ENCODE data around the gene CARD14. TPM values are rescaled to one million over a fixed set of nuclear protein-coding genes. Genes with fewer than 3 reads are reported as not detected.
A peak's percentile ranks its signal among the peaks of the same experiment; 100 is the strongest.
"Not testable (repeated sequence)": the region's sequence is repeated elsewhere in the genome, so short reads cannot be mapped to it uniquely, and the experiment has no call there.

Gene CARD14
- total RNA-seq, 1 donor from 2014 or later, result not detected

- peaks cover 3% of the 10 kb centered on the region for H3K9me3 Mint-ChIP-seq
- H3K36me3 Mint-ChIP-seq (ENCODE audit: low read depth), result peaks cover 2% of the 10 kb centered on the region
- TF ChIP-seq CTCF (IDR thresholded peaks at IDR 0.05), result no peak
- no peak overlapping the region for H3K4me3 Mint-ChIP-seq
- DNase-seq (no peak), ATAC-seq (ENCODE audit: low read depth) (no peak)
- H3K27me3 Mint-ChIP-seq, result no peaks in the 10 kb centered on the region
- ChIA-PET POLR2A (no interaction called here), CTCF (no interaction called here)
- intact Hi-C loops (cut with micrococcal nuclease), result no loop called here
- no peak overlapping the region for H3K27ac Mint-ChIP-seq
- peaks cover 23% of the 10 kb centered on the region for H3K4me1 Mint-ChIP-seq
Observed at GRCh38 chr17:80152081-80152702, 17.6 kb upstream of the CARD14 start.

- no peak for TF ChIP-seq CTCF (IDR thresholded peaks at IDR 0.05)
- peaks cover 3% of the 10 kb centered on the region for H3K9me3 Mint-ChIP-seq
- intact Hi-C loops (cut with micrococcal nuclease), result no loop called here
- no peaks in the 10 kb centered on the region for H3K36me3 Mint-ChIP-seq (ENCODE audit: low read depth)
- POLR2A ChIA-PET, result no interaction called here
- DNase-seq (no peak), ATAC-seq (ENCODE audit: low read depth) (peak; percentile 14)
- H3K27me3 Mint-ChIP-seq, result no peaks in the 10 kb centered on the region
- H3K27ac Mint-ChIP-seq, result peak overlapping the region; percentile 36
- no peak overlapping the region for H3K4me3 Mint-ChIP-seq
- peaks cover 18% of the 10 kb centered on the region for H3K4me1 Mint-ChIP-seq
- CTCF ChIA-PET, result no interaction called here
Observed at GRCh38 chr17:80153004-80153403, 16.8 kb upstream of the CARD14 start.

GRCh38 chr17:80154166-80154565 lies 15.7 kb upstream of the CARD14 start:
- CTCF ChIA-PET, result interaction anchor here (0.7 kb wide), 1 partner anchor 150 kb away, joined by 3 read pairs; no protein-coding TSS in a partner anchor
- no peak for TF ChIP-seq CTCF (IDR thresholded peaks at IDR 0.05)

GRCh38 chr17:80155600-80155999 lies 14.2 kb upstream of the CARD14 start:
- H3K36me3 Mint-ChIP-seq (ENCODE audit: low read depth); intact Hi-C loops (cut with micrococcal nuclease); H3K27me3 Mint-ChIP-seq; ATAC-seq (ENCODE audit: low read depth); CTCF ChIA-PET; H3K9me3 Mint-ChIP-seq; POLR2A ChIA-PET; H3K4me3 Mint-ChIP-seq; DNase-seq; H3K27ac Mint-ChIP-seq: not testable (repeated sequence)
- peaks cover 13% of the 10 kb centered on the region for H3K4me1 Mint-ChIP-seq

More at GRCh38 chr17:80154166-80154565, 15.7 kb upstream of the CARD14 start:
- no peak overlapping the region for H3K27ac Mint-ChIP-seq
- ATAC-seq (ENCODE audit: low read depth) (no peak), DNase-seq (no peak)
- H3K27me3 Mint-ChIP-seq, result no peaks in the 10 kb centered on the region
- no peak overlapping the region for H3K4me3 Mint-ChIP-seq
- no peaks in the 10 kb centered on the region for H3K36me3 Mint-ChIP-seq (ENCODE audit: low read depth)
- intact Hi-C loops (cut with micrococcal nuclease), result no loop called here
- peaks cover 3% of the 10 kb centered on the region for H3K9me3 Mint-ChIP-seq
- peaks cover 13% of the 10 kb centered on the region for H3K4me1 Mint-ChIP-seq
- POLR2A ChIA-PET, result interaction anchor here (0.7 kb wide), 1 partner anchor 33 kb away, joined by 3 read pairs; no protein-coding TSS in a partner anchor

- H3K36me3 Mint-ChIP-seq (ENCODE audit: low read depth), result no peaks in the 10 kb centered on the region
- no peaks in the 10 kb centered on the region for H3K4me1 Mint-ChIP-seq
- peaks cover 5% of the 10 kb centered on the region for H3K27me3 Mint-ChIP-seq
- ATAC-seq (ENCODE audit: low read depth), result no peak
- ChIA-PET CTCF (no interaction called here), POLR2A (no interaction called here)
- peaks cover 3% of the 10 kb centered on the region for H3K9me3 Mint-ChIP-seq
- TF ChIP-seq CTCF (IDR thresholded peaks at IDR 0.05), result no peak
- H3K4me3 Mint-ChIP-seq, result no peak overlapping the region
- intact Hi-C loops (cut with micrococcal nuclease), result no loop called here
- H3K27ac Mint-ChIP-seq, result no peak overlapping the region
- no peak for DNase-seq
Observed at GRCh38 chr17:80158846-80159245, 11.0 kb upstream of the CARD14 start.

GRCh38 chr17:80160536-80160935 lies 9.3 kb upstream of the CARD14 start:
- no peak overlapping the region for H3K4me3 Mint-ChIP-seq
- peaks cover 7% of the 10 kb centered on the region for H3K27me3 Mint-ChIP-seq
- DNase-seq (no peak), ATAC-seq (ENCODE audit: low read depth) (no peak)
- H3K36me3 Mint-ChIP-seq (ENCODE audit: low read depth), result no peaks in the 10 kb centered on the region
- TF ChIP-seq CTCF (IDR thresholded peaks at IDR 0.05), result no peak
- POLR2A ChIA-PET, result no interaction called here
- CTCF ChIA-PET, result no interaction called here
- no peak overlapping the region for H3K27ac Mint-ChIP-seq
- H3K4me1 Mint-ChIP-seq, result no peaks in the 10 kb centered on the region
- intact Hi-C loops (cut with micrococcal nuclease), result no loop called here
- H3K9me3 Mint-ChIP-seq, result no peaks in the 10 kb centered on the region

All from activated B cell treated with CpG ODN at 0.5 μM for 24 hours (primary cell).